HCT116 (cell line): Measurements from ENCODE around the gene TARS3. TPM values are rescaled to one million over a fixed set of nuclear protein-coding genes. Genes with fewer than 3 reads are reported as not detected.

Source experiments
- ATAC-seq: fragments of 200-7000 bp; cut with Tn5 transposase; 2 replicates; pipeline ENCODE4 v1.9.1; 2020; ENCODE audit warnings: mild to moderate bottlenecking, moderate library complexity
- BruUV-seq: library from RNA; stranded (reverse); fragments of 400-500 nt; replicated peaks from 2 replicates; lab custom pipeline; 2021; lab: Mats Ljungman, UMichigan
- CTCF ChIA-PET: fragments of 300-600 bp; sonication (Branson Sonifier 250); formaldehyde crosslinking; loops from one replicate; lab custom pipeline; 2021; ENCODE audit warnings: antibody characterized with exemption; lab: Charles Lee
- POLR2A ChIA-PET: fragments of 300-600, 350-600 bp; sonication (Branson Sonifier 250); formaldehyde crosslinking; loops from one replicate; lab custom pipeline; 2021; ENCODE audit warnings: antibody characterized with exemption; lab: Charles Lee
- RAD21 ChIA-PET, 2 experiments: fragments of 300-600 bp; sonication (Branson Sonifier 250); formaldehyde crosslinking; loops; one replicate each; lab custom pipeline; 2023; ENCODE audit warnings: low total read pairs in 2 of 2; ENCODE audit not compliant: uncharacterized antibody in 2 of 2, unreplicated experiment in 2 of 2, low non-redundant PET in 1 of 2; lab: Charles Lee
- DNase-seq: peaks from one replicate; pipeline ENCODE4 v3.0.0-alpha.2; 2010; ENCODE audit warnings: low read depth, low spot score
- H2AFZ ChIP-seq: fragments of 200-600 bp; shearing (Covaris generic), sonication (generic); 2 replicates; pipeline ENCODE4 v1.6.1; 2017; ENCODE audit warnings: low read depth, mixed run types, mixed read lengths, antibody characterized with exemption, low read length; ENCODE audit not compliant: poor library complexity, severe bottlenecking
- H3K27ac ChIP-seq: 2 replicates; pipeline ENCODE4 v1.5.1; 2012; ENCODE audit warnings: low read depth, low read length
- H3K27me3 ChIP-seq: fragments of 200-600 bp; sonication (generic); 2 replicates; pipeline ENCODE4 v1.6.1; 2016; ENCODE audit warnings: mixed run types, low read length, mixed read lengths; ENCODE audit not compliant: insufficient read depth
- H3K36me3 ChIP-seq, 2 experiments: fragments of 200-500 bp in 1 of 2; fragments of 200-600 bp in 1 of 2; sonication (Bioruptor generic) in 1 of 2; sonication (generic) in 1 of 2; 2 replicates each; pipeline versions ENCODE4 v1.5.1 to v1.6.1; 2014 to 2016; ENCODE audit warnings: low read length in 2 of 2, inconsistent platforms in 1 of 2, mixed read lengths in 1 of 2, mixed run types in 1 of 2; ENCODE audit not compliant: insufficient read depth in 2 of 2, control insufficient read depth in 1 of 2
- H3K4me1 ChIP-seq, 2 experiments: fragments of 200-600 bp in 1 of 2; sonication (generic) in 1 of 2; 2 replicates each; pipeline versions ENCODE4 v1.5.1 to v1.6.1; 2012 to 2017; ENCODE audit warnings: low read length in 2 of 2, inconsistent platforms in 1 of 2, mild to moderate bottlenecking in 1 of 2, mixed read lengths in 1 of 2, mixed run types in 1 of 2, moderate library complexity in 1 of 2; ENCODE audit not compliant: insufficient read depth in 2 of 2, control insufficient read depth in 1 of 2
- H3K4me2 ChIP-seq: fragments of 200-600 bp; sonication (generic); 2 replicates; pipeline ENCODE4 v1.6.1; 2017; ENCODE audit warnings: mixed run types, low read length, mixed read lengths
- H3K4me3 ChIP-seq, 2 experiments: fragments of 200-600 bp in 1 of 2; sonication (generic) in 1 of 2; replicated peaks in 1 of 2; 2 replicates each; pipeline ENCODE4 v1.5.1; 2011 to 2016; ENCODE audit warnings: low read length in 2 of 2, control low read depth in 1 of 2, low read depth in 1 of 2, mild to moderate bottlenecking in 1 of 2, mixed read lengths in 1 of 2, mixed run types in 1 of 2
- H3K79me2 ChIP-seq: fragments of 200-600 bp; sonication (generic); 2 replicates; pipeline ENCODE4 v1.6.1; 2017; ENCODE audit warnings: mild to moderate bottlenecking, mixed run types, low read length, moderate library complexity, mixed read lengths; ENCODE audit not compliant: insufficient read depth
- H3K9ac ChIP-seq: fragments of 200-600 bp; sonication (generic); 2 replicates; pipeline ENCODE4 v1.6.1; 2016; ENCODE audit warnings: low read length, mixed read lengths
- H3K9me2 ChIP-seq: fragments of 200-600 bp; sonication (generic), shearing (Covaris generic); 2 replicates; pipeline ENCODE4 v1.6.1; 2017; ENCODE audit warnings: mixed run types, mild to moderate bottlenecking, moderate library complexity; ENCODE audit not compliant: insufficient read depth
- H3K9me3 ChIP-seq, 2 experiments: fragments of 200-500 bp in 1 of 2; fragments of 200-600 bp in 1 of 2; sonication (Bioruptor generic) in 1 of 2; sonication (generic) in 1 of 2; 2 replicates each; pipeline ENCODE4 v1.6.1; 2014 to 2017; ENCODE audit warnings: low read length in 2 of 2, mixed read lengths in 2 of 2, inconsistent platforms in 1 of 2, low read depth in 1 of 2, mild to moderate bottlenecking in 1 of 2, mixed run types in 1 of 2, moderate library complexity in 1 of 2; ENCODE audit not compliant: control insufficient read depth in 1 of 2, insufficient read depth in 1 of 2
- H4K20me1 ChIP-seq: fragments of 200-600 bp; sonication (generic), shearing (Covaris generic); 2 replicates; pipeline ENCODE4 v1.6.1; 2017; ENCODE audit warnings: mixed run types, mild to moderate bottlenecking, moderate library complexity; ENCODE audit not compliant: insufficient read depth
- CEBPB ChIP-seq: IDR thresholded peaks from 2 replicates; pipeline ENCODE4 v1.6.1; 2012; ENCODE audit warnings: low read depth
- EGR1 ChIP-seq: IDR thresholded peaks from 2 replicates; pipeline ENCODE4 v1.6.1; 2012; ENCODE audit warnings: low read depth
- EZH2 ChIP-seq: fragments of 200-600 bp; sonication (generic); IDR thresholded peaks from 2 replicates; pipeline ENCODE4 v1.6.1; 2017; ENCODE audit warnings: antibody characterized with exemption, mixed run types
- EZH2phosphoT487 ChIP-seq: fragments of 200-600 bp; IDR thresholded peaks from 2 replicates; pipeline ENCODE4 v1.6.1; 2018; ENCODE audit warnings: antibody characterized with exemption, borderline replicate concordance
- POLR2A ChIP-seq: IDR thresholded peaks from 2 replicates; pipeline ENCODE4 v1.7.0; 2011; ENCODE audit warnings: borderline replicate concordance; ENCODE audit not compliant: insufficient read depth, insufficient read length; ENCODE audit errors: extremely low read depth
- RAD21 ChIP-seq: IDR thresholded peaks from 2 replicates; pipeline ENCODE4 v1.6.1; 2012; ENCODE audit warnings: low read depth, mild to moderate bottlenecking
- REST ChIP-seq: IDR thresholded peaks from 2 replicates; pipeline ENCODE4 v1.6.1; 2012; ENCODE audit warnings: low read depth
- SIN3A ChIP-seq: IDR thresholded peaks from 2 replicates; pipeline ENCODE4 v1.6.1; 2012; ENCODE audit warnings: low read depth
- SP1 ChIP-seq: IDR thresholded peaks from 2 replicates; pipeline ENCODE4 v1.6.1; 2012; ENCODE audit warnings: low read depth
- TCF7L2 ChIP-seq: IDR thresholded peaks from 2 replicates; pipeline ENCODE4 v1.7.0; 2011; ENCODE audit warnings: borderline replicate concordance, inconsistent platforms; ENCODE audit not compliant: insufficient read depth, insufficient read length; ENCODE audit errors: extremely low read depth
- YY1 ChIP-seq: IDR thresholded peaks from 2 replicates; pipeline ENCODE4 v1.6.1; 2011; ENCODE audit warnings: low read length, low read depth, moderate library complexity, mild to moderate bottlenecking; ENCODE audit not compliant: insufficient replicate concordance; ENCODE audit errors: extremely low read depth
- ZNF274 ChIP-seq: fragments of 200-500 bp; sonication (Bioruptor generic); IDR thresholded peaks from 2 replicates; pipeline ENCODE4 v1.6.1; 2014; ENCODE audit warnings: mild to moderate bottlenecking, low read depth, low read length, inconsistent platforms
- intact Hi-C: fragments of 100-400 bp; cut with micrococcal nuclease; formaldehyde crosslinking; loops from 2 replicates; pipeline ENCODE4 v1.10.0; 2022
- total RNA-seq: library from RNA; stranded (reverse); gene quantifications from one replicate; pipeline ENCODE4 v1.2.1, GENCODE V29; 2021; ENCODE audit not compliant: unreplicated experiment
- TF ChIP-seq, protein P1 (sequence below): IDR thresholded peaks from 2 replicates; pipeline ENCODE4 v1.6.1; 2011; ENCODE audit warnings: mild to moderate bottlenecking, low read length, moderate library complexity; ENCODE audit not compliant: insufficient replicate concordance; ENCODE audit errors: extremely low read depth

Gene TARS3
- total RNA-seq, 1 experiment from 2014 or later, result 11.1 TPM

DNA sequence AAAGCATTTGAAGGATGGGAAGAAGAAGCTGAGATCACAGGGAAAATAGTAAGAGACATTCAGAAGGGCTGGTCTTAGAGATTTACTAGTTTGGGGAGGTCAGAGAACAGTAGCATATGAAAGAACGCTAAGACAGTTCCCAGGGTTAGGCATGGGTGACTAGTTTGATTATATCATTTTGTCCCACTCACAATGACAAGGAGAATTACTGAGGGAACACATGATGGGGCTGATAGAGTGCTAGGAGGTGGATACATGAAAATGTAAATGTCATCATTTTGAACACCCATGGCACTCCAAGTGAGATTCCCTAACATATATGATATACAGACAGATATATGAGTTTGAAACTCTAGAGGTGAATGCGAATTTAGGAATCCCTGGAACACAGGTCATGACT is 9.3 kb upstream of the TARS3 start:
- ChIA-PET POLR2A (no interaction called here), CTCF (no interaction called here), RAD21 (no interaction called here)
- no peaks in the 10 kb centered on the region for H3K9me3 ChIP-seq
- H2AFZ ChIP-seq, result no peak overlapping the region
- DNase-seq, result no peak
- no peak overlapping the region for H3K9ac ChIP-seq
- H3K36me3 ChIP-seq, result no peaks in the 10 kb centered on the region
- H3K27me3 ChIP-seq, result no peaks in the 10 kb centered on the region
- H3K27ac ChIP-seq, result no peak overlapping the region
- H3K4me3 ChIP-seq, result no peak overlapping the region
- no peaks in the 10 kb centered on the region for H4K20me1 ChIP-seq
- no peak for ATAC-seq
- no peak overlapping the region for H3K4me2 ChIP-seq
- no peaks in the 10 kb centered on the region for H3K4me1 ChIP-seq
- TF ChIP-seq EZH2phosphoT487 (no peak), REST (no peak), YY1 (no peak), CEBPB (no peak), POLR2A (no peak), SIN3A (no peak), EZH2 (no peak), EGR1 (no peak), SP1 (no peak), TCF7L2 (no peak), ZNF274 (no peak), RAD21 (no peak)
- TF ChIP-seq, protein P1, sequence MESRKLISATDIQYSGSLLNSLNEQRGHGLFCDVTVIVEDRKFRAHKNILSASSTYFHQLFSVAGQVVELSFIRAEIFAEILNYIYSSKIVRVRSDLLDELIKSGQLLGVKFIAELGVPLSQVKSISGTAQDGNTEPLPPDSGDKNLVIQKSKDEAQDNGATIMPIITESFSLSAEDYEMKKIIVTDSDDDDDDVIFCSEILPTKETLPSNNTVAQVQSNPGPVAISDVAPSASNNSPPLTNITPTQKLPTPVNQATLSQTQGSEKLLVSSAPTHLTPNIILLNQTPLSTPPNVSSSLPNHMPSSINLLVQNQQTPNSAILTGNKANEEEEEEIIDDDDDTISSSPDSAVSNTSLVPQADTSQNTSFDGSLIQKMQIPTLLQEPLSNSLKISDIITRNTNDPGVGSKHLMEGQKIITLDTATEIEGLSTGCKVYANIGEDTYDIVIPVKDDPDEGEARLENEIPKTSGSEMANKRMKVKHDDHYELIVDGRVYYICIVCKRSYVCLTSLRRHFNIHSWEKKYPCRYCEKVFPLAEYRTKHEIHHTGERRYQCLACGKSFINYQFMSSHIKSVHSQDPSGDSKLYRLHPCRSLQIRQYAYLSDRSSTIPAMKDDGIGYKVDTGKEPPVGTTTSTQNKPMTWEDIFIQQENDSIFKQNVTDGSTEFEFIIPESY, result no peak
- BruUV-seq, result no TSS peak
- no peaks in the 10 kb centered on the region for H3K79me2 ChIP-seq
- H3K9me2 ChIP-seq, result no peaks in the 10 kb centered on the region
- intact Hi-C loops, result no loop called here
